HG03175 (cell line): ENCODE results near the gene NPC2.
"Not testable (repeated sequence)": the region's sequence is repeated elsewhere in the genome, so short reads cannot be mapped to it uniquely, and the experiment has no call there.

Source experiments
- ATAC-seq: cut with Tn5 transposase; IDR thresholded peaks from one replicate; pipeline ENCODE4 v1.9.1; 2021; ENCODE audit warnings: mild to moderate bottlenecking, moderate library complexity; ENCODE audit not compliant: unreplicated experiment

NPC2 gene

GRCh38 chr14:74472601-74473000 is 20.5 kb downstream of the NPC2 start:
- no peak for ATAC-seq

- no peak for ATAC-seq
Observed at GRCh38 chr14:74469548-74470518, 23.3 kb downstream of the NPC2 start.

- ATAC-seq: no peak
Observed at GRCh38 chr14:74468513-74468912, 24.6 kb downstream of the NPC2 start.

- ATAC-seq: no peak
Observed at GRCh38 chr14:74465335-74465734, 27.8 kb downstream of the NPC2 start.

GRCh38 chr14:74464785-74465184 is 28.3 kb downstream of the NPC2 start:
- ATAC-seq: no peak

GRCh38 chr14:74463697-74464096 is 29.4 kb downstream of the NPC2 start:
- ATAC-seq: no peak

- ATAC-seq: no peak
Observed at GRCh38 chr14:74462993-74463392, 30.1 kb downstream of the NPC2 start.

- no peak for ATAC-seq
Observed at GRCh38 chr14:74459976-74460375, 33.1 kb downstream of the NPC2 start.

- ATAC-seq: no peak
Observed at GRCh38 chr14:74459289-74459946, 33.7 kb downstream of the NPC2 start.

- ATAC-seq: no peak
Observed at GRCh38 chr14:74457565-74457895, 35.6 kb downstream of the NPC2 start.

- ATAC-seq: no peak
Observed at GRCh38 chr14:74456684-74457564, 36.2 kb downstream of the NPC2 start.

GRCh38 chr14:74454397-74454796 is 38.7 kb downstream of the NPC2 start:
- not testable (repeated sequence) for ATAC-seq

GRCh38 chr14:74444866-74445265 is 48.2 kb downstream of the NPC2 start:
- ATAC-seq: no peak

GRCh38 chr14:74442757-74443156 is 50.3 kb downstream of the NPC2 start:
- no peak for ATAC-seq

- no peak for ATAC-seq
Observed at GRCh38 chr14:74441113-74441512, 52.0 kb downstream of the NPC2 start.

- no peak for ATAC-seq
Observed at GRCh38 chr14:74438351-74438915, 54.7 kb downstream of the NPC2 start.

- no peak for ATAC-seq
Observed at GRCh38 chr14:74437496-74438053, 55.5 kb downstream of the NPC2 start.

- no peak for ATAC-seq
Observed at GRCh38 chr14:74434294-74434693, 58.8 kb downstream of the NPC2 start.

GRCh38 chr14:74429991-74430390 is 63.1 kb downstream of the NPC2 start:
- no peak for ATAC-seq
